G401.6 (cell line): ENCODE results near the gene POLR2E.
"Not testable (repeated sequence)": the region's sequence is repeated elsewhere in the genome, so short reads cannot be mapped to it uniquely, and the experiment has no call there.

Experiments used
- FAIRE-seq: peaks from 2 replicates; lab custom pipeline; 2012; peaks lifted over from hg19 to GRCh38; lab: Jason Lieb, UNC

POLR2E gene

DNA sequence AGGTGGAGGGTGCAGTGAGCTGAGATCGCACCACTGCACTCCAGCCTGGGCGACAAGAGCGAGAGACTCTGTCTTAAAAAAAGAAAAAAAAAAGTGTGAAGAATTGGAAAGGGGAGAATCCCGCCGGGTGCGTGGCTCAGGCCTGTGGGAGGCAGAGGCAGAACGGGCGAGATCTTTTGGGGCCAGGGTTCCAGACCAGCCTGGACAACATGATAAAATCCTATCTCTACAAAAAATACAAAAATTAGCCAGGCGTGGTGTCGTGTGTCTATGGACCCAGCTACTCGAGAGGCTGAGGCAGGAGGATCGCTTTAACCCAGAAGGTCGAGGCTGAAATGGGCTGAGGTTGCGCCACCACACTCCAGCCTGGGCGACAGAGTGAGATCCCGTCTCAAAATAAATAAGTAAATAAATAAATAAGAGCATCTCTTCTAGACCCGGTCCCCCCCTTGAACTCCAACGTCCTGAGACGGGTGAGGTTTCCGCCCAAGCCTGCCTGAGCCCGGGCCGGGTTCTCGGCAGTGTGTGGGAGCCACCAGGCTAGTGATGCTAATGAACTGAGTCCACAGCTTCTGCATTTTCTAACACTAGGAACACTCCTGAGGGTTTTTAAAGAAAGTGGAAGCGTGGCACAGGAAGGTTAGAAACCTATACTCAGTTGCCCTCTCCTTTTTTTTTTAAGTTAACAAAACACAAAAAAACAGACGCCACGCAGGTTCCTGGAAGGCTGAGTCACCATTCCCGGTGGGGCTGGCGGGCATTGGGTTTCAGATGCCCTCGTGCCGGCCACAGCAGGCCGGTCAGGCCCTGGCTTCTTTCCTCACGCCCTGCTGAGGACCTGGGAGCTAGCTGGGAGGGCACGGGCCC, 30.7 kb upstream of the POLR2E start:
- no peak for FAIRE-seq

DNA sequence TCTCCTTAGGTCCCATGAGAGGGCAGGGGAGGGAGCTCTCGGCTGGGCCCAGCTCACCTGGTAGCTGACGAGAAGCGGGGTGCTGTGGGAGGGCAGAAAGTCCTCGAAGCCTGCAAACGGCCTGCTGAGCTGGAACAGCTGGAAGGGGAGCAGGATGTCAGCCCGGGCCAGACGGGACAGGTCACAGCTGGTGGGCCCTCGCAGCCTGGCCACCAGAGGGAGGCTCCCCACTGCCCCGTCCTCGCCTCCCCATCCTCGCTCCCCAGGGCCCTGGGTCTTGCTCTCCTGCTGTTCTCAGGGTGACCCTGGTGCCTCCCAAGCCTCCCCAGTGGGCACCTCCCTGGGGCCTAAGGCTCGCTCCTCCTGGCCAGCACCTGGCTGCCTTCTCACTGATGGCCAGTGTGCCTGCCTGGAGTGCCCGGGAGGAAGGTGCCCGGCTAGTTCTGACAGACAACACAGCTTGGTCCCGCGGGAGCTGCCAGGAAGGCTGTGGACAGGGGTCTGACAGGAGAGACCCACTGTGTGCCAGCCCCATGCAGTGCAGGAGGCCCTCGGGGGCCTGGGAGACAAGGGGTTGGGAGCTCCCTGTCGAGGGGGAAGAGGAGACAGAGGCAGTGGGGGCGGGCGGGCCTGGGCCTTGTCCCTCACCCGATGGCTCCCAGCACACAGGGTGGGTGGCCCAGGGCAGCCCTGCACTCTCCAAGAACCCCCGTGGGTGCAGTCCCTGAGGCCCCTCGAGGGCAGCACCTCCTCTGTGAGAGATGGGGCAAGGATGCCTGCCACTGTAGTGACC, 28.9 kb upstream of the POLR2E start:
- no peak for FAIRE-seq

GRCh38 chr19:1123381-1123780, 28.2 kb upstream of the POLR2E start:
- no peak for FAIRE-seq

- FAIRE-seq: peak; percentile 34
Observed at GRCh38 chr19:1122972-1123363, 27.8 kb upstream of the POLR2E start.

- no peak for FAIRE-seq
Observed at GRCh38 chr19:1122021-1122971, 27.1 kb upstream of the POLR2E start.

DNA sequence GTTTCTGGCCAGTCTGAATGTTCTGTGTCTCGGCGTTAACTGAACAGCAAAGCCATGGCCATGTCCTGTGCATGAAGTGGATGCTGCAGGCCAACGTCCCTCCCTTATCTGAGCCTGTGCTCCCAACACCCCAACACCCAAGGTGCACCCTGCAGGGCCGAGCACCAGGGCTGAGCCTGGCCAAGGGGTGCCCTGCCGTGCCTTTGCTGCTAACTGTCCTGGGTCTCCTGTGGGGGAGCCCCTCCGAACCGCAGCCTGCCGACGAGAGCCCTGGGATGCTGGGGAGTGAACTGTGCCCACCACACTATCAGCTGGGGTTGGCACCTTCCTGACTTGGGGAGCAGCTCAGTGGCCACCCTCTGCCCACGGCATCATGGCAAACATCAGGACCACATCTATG, 26.2 kb upstream of the POLR2E start:
- FAIRE-seq: no peak

GRCh38 chr19:1119475-1120217, 24.5 kb upstream of the POLR2E start:
- FAIRE-seq: no peak

DNA sequence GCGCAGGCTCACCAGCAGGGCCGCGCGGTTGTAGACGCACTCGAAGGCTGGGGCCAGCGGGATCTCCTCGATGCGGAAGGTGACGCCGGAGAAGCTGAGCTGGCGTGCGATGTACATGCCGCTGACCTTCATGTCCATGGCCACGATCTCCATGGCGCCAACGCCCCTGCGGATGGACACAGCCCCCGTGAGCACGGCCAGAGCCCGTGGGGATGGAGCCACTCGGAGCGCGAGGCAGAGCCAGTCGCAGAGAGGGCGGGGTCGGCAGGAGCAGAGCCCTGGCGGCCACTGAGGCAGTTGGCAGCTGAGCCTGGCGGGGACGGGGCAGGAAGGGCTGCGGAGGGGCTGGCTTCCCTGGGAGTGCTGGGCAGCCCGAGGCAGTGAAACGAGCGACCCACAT, 23.8 kb upstream of the POLR2E start:
- no peak for FAIRE-seq

GRCh38 chr19:1117654-1118053, 22.5 kb upstream of the POLR2E start:
- FAIRE-seq: no peak

- no peak for FAIRE-seq
Observed at GRCh38 chr19:1116726-1117581, 21.8 kb upstream of the POLR2E start.

DNA sequence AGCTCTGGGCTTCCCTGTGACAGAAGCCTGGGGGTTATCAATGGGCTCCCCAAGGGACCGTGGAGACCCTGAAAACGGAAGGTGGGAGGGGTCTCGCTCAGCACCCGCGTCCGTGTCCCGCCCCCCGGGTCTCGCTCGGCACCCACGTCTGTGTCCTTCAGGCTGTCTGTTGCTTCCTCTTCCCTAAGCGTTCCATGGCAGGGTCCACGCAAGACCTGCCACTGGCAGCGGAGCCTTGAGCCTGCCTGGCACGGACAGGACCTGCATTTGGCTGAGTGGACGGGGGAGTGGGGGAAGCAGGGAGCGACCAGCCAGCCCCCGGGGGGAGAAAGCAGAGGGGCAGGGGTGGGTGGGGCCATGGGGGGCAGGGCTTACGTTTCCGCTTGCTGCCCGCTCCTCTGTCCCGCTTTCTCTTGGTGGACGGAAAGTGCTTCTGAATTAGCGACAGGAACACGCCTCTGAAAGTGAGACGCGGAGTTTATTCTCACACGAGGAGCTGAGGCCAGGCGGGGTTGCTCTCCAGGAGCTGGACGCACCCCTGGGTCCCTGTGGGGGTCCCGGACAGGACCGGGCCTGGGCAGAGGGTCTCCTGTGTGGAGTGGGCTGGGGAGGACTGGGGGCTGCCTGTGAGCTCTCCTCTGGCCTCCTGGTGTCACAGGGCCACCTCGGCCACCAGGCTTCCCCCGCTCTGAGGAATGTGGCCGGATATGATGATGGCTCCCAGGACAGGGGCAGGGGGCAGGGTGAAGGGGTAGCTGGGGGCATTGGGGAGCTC, 20.7 kb upstream of the POLR2E start:
- no peak for FAIRE-seq

DNA sequence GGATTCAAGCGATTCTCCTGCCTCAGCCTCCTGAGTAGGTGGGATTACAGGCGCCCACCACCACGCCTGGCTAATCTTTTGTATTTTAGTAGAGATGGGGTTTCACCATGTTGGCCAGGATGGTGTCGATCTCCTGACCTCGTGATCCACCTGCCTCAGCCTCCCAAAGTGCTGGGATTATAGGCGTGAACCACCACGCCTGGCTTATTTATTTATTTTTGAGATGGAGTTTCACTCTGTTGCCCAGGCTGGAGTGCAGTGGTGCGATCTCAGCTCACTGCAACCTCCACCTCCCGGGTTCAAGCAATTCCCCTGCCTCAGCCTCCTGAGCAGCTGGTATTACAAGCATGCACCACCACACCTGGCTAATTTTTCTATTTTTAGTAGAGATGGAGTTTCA, 19.6 kb upstream of the POLR2E start:
- not testable (repeated sequence) for FAIRE-seq

DNA sequence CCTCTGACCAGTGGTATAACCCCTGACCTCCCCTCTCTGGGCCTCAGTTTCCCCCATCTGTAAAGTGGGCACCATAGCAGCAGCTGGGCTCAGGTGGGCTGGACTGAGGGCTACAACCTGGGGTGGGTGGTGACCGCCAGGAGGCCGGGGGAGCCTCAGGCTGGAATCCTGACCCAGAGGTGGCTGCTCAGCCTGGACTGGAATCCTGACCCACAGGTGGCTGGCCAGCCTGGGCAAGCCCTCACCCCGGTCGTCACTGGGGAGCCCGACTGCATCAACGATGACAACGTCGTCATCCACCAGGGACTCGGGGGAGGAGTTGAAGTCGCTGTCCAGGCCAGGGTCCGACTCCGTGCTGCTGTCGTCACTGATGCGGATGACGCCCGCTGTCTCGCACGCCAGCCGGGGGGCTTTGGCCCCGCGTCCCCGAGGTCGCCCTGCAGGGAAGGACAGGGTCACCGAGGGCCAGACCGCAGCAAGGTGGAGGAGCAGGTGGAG, 18.9 kb upstream of the POLR2E start:
- FAIRE-seq: no peak

GRCh38 chr19:1113030-1113985, 18.1 kb upstream of the POLR2E start:
- FAIRE-seq: no peak

- FAIRE-seq: no peak
Observed at GRCh38 chr19:1112268-1113029, 17.3 kb upstream of the POLR2E start.

DNA sequence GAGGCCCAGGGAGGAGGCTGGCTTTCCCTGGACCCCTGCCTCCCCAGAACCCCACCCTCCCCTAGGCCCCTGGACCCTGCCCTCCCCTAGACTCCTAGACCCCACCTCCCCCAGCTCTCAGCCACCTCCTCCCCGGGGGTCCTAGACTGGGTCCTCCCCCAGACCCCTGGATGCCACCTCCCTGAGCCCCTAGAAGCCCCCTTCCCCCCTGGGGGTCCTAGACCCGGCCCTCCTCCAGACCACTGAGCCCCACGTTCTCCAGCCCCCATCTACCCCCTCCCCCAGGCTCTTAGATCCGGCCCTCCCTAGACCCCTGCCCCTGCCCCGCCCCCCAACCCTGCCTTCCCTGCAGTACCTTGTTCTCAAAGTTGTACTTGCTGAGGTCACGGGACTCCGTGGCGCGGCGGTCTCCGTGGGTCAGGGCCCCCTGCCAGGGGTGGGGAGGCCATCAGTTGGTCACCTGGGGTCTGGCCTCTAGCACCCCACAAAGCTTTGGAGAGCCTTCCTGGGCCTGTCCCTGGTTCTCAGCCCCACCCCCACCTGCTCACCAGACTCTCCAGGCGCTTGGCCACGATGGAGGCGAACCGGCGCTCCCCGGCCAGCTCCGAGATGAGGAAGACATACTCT, 16.6 kb upstream of the POLR2E start:
- FAIRE-seq: no peak
